ENCODE data around the gene NLE1. TPM values are rescaled to one million over a fixed set of nuclear protein-coding genes. Genes with fewer than 3 reads are reported as not detected.

NLE1 gene
- total and polyA plus RNA-seq, 2 of the 8 experiments (the other 6 are each of a cell fraction or from before 2014, with no cell fraction given): 50.4 to 51.5 TPM

- Histone ChIP-seq H3K27ac (ENCODE audit: low read depth, low read length) (no peak overlapping the region), H3K4me3 (ENCODE audit: extremely low read depth in 1 of 4, insufficient read depth in 2 of 4, low read depth in 3 of 4, low read length in 4 of 4) (no peak overlapping the region), H3K36me3 (ENCODE audit: control insufficient read depth in 2 of 4, insufficient read depth in 4 of 4, low read length in 3 of 4) (peaks cover 24 to 36% (median 32%) of the 10 kb centered on the region in 4 experiments), H2BK15ac (ENCODE audit: low read length) (no peak overlapping the region), H3K56ac (replicated peaks; ENCODE audit: insufficient read length, low read depth, low read length) (no peak overlapping the region), H3K79me1 (ENCODE audit: low read depth, low read length) (no peaks in the 10 kb centered on the region), H3K9ac (replicated peaks in 1 of 4; ENCODE audit: extremely low read depth in 1 of 4, low read depth in 3 of 4, low read length in 3 of 4) (no peak overlapping the region), H3K4ac (replicated peaks; ENCODE audit: insufficient read length, low read depth, low read length) (no peak overlapping the region), H2BK120ac (replicated peaks; ENCODE audit: low read depth, low read length) (no peak overlapping the region), H2AK5ac (ENCODE audit: low read depth, low read length) (no peak overlapping the region), H3K79me2 (ENCODE audit: control insufficient read depth in 1 of 2, insufficient read depth in 2 of 2, low read length in 2 of 2) (no peaks in the 10 kb centered on the region), H2BK20ac (ENCODE audit: low read length) (no peak overlapping the region), H3K4me2 (ENCODE audit: insufficient read depth in 1 of 2, low read depth in 2 of 2, low read length in 2 of 2) (no peak overlapping the region), H3K9me3 (ENCODE audit: insufficient read depth in 2 of 2, low read depth in 1 of 2, low read length in 1 of 2) (peaks cover 0 to 3% of the 10 kb centered on the region in 2 experiments; a peak in 1 of 4 replicates), H3K18ac (ENCODE audit: extremely low read depth, low read length) (no peak overlapping the region), H2BK5ac (ENCODE audit: low read depth, low read length) (no peak overlapping the region), H2BK12ac (ENCODE audit: low read depth, low read length) (no peak overlapping the region), H4K5ac (ENCODE audit: insufficient read length, low read depth, low read length) (no peak overlapping the region), H3K4me1 (replicated peaks in 1 of 4; ENCODE audit: control insufficient read depth in 3 of 4, insufficient read depth in 4 of 4, low read length in 3 of 4) (no peaks in the 10 kb centered on the region), H4K8ac (ENCODE audit: extremely low read depth, insufficient read depth, low read length) (no peak overlapping the region), H2AFZ (ENCODE audit: low read length) (no peak overlapping the region), H4K91ac (replicated peaks; ENCODE audit: insufficient read length, low read length) (no peak overlapping the region), H3K23me2 (ENCODE audit: low read depth, low read length) (no peaks in the 10 kb centered on the region), H3K27me3 (replicated peaks in 1 of 4; ENCODE audit: control insufficient read depth in 3 of 4, extremely low read depth in 1 of 4, insufficient read depth in 3 of 4, low read length in 3 of 4) (peaks cover 0 to 2% (median 0%) of the 10 kb centered on the region in 4 experiments; a peak in 2 of 7 replicates), H4K20me1 (replicated peaks in 1 of 2; ENCODE audit: control insufficient read depth in 1 of 2, insufficient read depth in 2 of 2, low read length in 2 of 2) (peaks cover 5 to 23% of the 10 kb centered on the region in 2 experiments), H3K23ac (ENCODE audit: insufficient read length) (no peak overlapping the region), H3K14ac (ENCODE audit: insufficient read length) (no peak overlapping the region)
- WGBS, 2 experiments (ENCODE audit: extremely low coverage in 1 of 2, insufficient coverage in 1 of 2, insufficient read length in 1 of 2, insufficient replicate concordance in 2 of 2, low coverage in 1 of 2, low lambda C conversion rate in 2 of 2, missing lambda C conversion rate in 1 of 2): 88% methylated on average over 10 of the region's 11 CpGs; no CpG with 5 or more reads in 1 of the 2 experiments
- CTCF ChIA-PET (ENCODE audit: partially characterized antibody): interaction anchor here (1.1 to 1.9 kb wide), 2 partner anchors 10 to 11 kb away, joined by 6 to 8 read pairs; partner anchors contain the start of gene RAD51D
- DNase-seq (ENCODE audit: low read depth in 1 of 2, low spot score in 2 of 2): no peak
- FAIRE-seq: no peak
- POLR2A ChIA-PET (ENCODE audit: partially characterized antibody): interaction anchor here (0.6 to 7.5 kb wide), 10 partner anchors 10 to 221 kb away, joined by 3 to 84 read pairs (median 4); partner anchors contain the start of genes FNDC8, NLE1 and RAD51D
- no peak for TF ChIP-seq SP2 (IDR thresholded peaks at IDR 0.05; ENCODE audit: low read length)
- no peak for TF ChIP-seq RBBP5 (IDR thresholded peaks at IDR 0.05; ENCODE audit: borderline replicate concordance, low read depth, low read length)
- no peak for TF ChIP-seq SP4 (IDR thresholded peaks at IDR 0.05; ENCODE audit: low read length)
- TF ChIP-seq JUND (IDR thresholded peaks at IDR 0.05; ENCODE audit: low read length): no peak
- no peak for TF ChIP-seq KDM1A (IDR thresholded peaks at IDR 0.05; ENCODE audit: borderline replicate concordance, low read length)
- TF ChIP-seq KDM5A (IDR thresholded peaks at IDR 0.05; ENCODE audit: low read length): no peak
- no peak for TF ChIP-seq CREB1 (IDR thresholded peaks at IDR 0.05)
- TF ChIP-seq ATF2 (IDR thresholded peaks at IDR 0.05; ENCODE audit: low read length): no peak
- no peak for TF ChIP-seq SP1 (IDR thresholded peaks at IDR 0.05; ENCODE audit: low read depth, low read length)
- no peak for TF ChIP-seq POU5F1 (IDR thresholded peaks at IDR 0.05; ENCODE audit: low read depth, low read length)
- TF ChIP-seq BCL11A (IDR thresholded peaks at IDR 0.05; ENCODE audit: low read depth in 2 of 2, low read length in 2 of 2): no peak
- no peak for TF ChIP-seq ZNF274 (IDR thresholded peaks at IDR 0.05; ENCODE audit: borderline replicate concordance, extremely low read depth, low read length)
These were observed 12.7 kb downstream of the NLE1 start for GRCh38 chr17:35129154-35129972.
